ENCODE measurements around the gene SVOPL.
A peak's percentile ranks its signal among the peaks of the same experiment; 100 is the strongest.

The SVOPL gene

DNA sequence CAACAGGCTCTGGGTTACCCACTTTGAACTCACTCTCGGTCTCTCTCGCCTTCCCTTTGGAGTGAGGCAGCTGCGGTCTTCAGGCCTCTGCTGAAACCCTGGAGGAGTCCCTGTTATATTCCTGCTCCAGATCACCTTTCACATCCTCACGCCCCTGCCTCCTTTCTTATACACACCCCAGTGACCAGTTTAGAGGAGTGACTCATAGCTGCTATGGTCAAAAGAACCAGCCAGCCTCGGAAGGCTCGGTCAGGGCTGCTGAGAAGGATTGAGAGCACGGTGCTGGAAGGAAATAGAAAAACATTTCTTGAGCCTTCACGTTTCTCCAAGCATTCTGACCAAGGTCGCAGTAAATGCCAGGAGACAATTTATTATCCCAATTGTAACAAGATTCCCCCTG is 28.3 kb upstream of the SVOPL start:
- no peak overlapping the region for H3K4me3 ChIP-seq (ENCODE audit: low read depth, low read length)
- H3K27ac ChIP-seq = no peak overlapping the region
- peaks cover 6% of the 10 kb centered on the region for H3K27me3 ChIP-seq (ENCODE audit: insufficient read depth, low read depth, severe bottlenecking)
- no peaks in the 10 kb centered on the region for H3K36me3 ChIP-seq
- TF ChIP-seq, protein P1, sequence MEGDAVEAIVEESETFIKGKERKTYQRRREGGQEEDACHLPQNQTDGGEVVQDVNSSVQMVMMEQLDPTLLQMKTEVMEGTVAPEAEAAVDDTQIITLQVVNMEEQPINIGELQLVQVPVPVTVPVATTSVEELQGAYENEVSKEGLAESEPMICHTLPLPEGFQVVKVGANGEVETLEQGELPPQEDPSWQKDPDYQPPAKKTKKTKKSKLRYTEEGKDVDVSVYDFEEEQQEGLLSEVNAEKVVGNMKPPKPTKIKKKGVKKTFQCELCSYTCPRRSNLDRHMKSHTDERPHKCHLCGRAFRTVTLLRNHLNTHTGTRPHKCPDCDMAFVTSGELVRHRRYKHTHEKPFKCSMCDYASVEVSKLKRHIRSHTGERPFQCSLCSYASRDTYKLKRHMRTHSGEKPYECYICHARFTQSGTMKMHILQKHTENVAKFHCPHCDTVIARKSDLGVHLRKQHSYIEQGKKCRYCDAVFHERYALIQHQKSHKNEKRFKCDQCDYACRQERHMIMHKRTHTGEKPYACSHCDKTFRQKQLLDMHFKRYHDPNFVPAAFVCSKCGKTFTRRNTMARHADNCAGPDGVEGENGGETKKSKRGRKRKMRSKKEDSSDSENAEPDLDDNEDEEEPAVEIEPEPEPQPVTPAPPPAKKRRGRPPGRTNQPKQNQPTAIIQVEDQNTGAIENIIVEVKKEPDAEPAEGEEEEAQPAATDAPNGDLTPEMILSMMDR (IDR thresholded peaks at IDR 0.05; ENCODE audit: low read depth, low read length) = no peak
- no peaks in the 10 kb centered on the region for H3K9me3 ChIP-seq (ENCODE audit: severe bottlenecking)
- no peak for DNase-seq

DNA sequence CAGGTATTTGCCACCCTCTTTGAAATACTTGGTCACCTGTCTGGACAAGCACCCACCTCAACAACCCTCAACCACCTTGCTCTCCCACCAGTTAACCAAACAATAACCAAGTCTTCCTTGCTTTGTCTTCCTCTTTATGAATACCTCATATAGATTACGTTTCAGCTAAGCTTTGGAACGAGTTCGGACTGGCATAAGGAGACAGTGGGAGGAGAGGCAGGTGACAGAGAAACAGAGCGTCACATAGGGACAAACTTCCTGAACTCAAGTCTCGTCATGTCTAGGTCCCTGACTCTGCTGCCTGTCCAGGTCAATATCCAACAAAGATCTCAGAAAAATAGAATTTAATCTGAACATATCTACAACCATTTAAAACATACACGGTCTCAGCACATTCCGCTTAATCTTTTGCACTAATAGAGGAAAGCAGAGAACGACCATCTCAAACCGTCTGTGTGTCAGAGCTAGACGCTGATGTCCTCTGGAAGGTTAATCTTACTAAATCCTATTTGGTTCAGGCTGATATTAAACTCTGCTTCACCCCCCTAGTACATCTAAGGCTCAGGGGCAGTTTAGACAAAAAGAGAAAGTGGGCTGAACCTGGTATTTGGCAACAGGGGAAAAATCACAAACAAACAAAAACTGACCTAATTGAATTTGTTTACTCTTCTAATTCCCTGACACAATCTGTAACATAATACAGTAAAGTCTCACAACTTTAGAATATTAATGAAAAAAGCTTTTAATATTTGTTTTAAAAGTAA is 26.4 kb upstream of the SVOPL start:
- peak; percentile 40 for DNase-seq
- H3K27me3 ChIP-seq (ENCODE audit: insufficient read depth, low read depth, severe bottlenecking) = peaks cover 6% of the 10 kb centered on the region
- H3K27ac ChIP-seq = no peak overlapping the region
- peak overlapping the region; percentile 32 for H3K4me3 ChIP-seq (ENCODE audit: low read depth, low read length)
- no peaks in the 10 kb centered on the region for H3K9me3 ChIP-seq (ENCODE audit: severe bottlenecking)
- TF ChIP-seq, protein P1 (IDR thresholded peaks at IDR 0.05; ENCODE audit: low read depth, low read length) = no peak
- H3K36me3 ChIP-seq = no peaks in the 10 kb centered on the region

DNA sequence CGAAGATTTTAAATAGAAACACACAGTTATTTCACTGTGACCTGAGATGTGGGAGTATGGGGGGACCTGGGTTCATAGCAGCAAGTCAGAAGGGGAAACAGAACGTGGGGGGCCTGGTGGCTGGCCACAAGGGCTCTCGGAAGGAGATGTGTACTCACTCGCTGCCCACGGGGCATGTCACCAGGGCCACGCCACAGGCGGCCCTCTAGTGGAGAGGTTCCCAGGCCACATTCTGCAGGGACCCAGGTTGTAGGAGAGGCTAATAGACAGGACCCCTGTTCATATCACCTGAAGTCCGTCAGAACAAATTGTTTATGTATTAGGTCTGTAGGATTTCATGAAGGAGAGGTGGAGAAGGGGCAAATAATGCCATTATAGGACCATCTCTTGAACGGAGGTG is 25.1 kb upstream of the SVOPL start:
- peak; percentile 24 for DNase-seq
- TF ChIP-seq, protein P1 (IDR thresholded peaks at IDR 0.05; ENCODE audit: low read depth, low read length) = peak; percentile 62
- H3K4me3 ChIP-seq (ENCODE audit: low read depth, low read length) = no peak overlapping the region
- H3K27ac ChIP-seq = no peak overlapping the region
- H3K27me3 ChIP-seq (ENCODE audit: insufficient read depth, low read depth, severe bottlenecking) = peaks cover 6% of the 10 kb centered on the region
- H3K36me3 ChIP-seq = no peaks in the 10 kb centered on the region
- no peaks in the 10 kb centered on the region for H3K9me3 ChIP-seq (ENCODE audit: severe bottlenecking)

DNA sequence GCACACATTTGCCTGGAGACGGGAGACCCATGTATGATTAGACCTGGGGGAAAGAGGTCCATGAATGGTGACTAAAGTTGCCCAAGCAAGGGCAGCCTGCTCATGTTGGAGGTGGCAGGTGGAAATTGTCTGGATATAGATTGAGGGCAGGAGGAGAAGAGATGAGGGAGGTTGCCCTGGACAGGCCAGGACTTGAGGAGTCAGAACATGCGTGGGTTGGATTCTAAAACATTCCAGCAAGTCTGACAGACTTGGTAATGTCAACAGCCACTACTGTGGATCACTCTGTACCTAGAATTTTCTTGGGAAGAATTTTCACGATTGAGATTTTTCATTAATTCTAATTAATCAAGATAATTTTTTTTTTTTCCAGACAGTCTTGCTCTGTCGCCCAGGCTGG is 19.1 kb upstream of the SVOPL start:
- Histone ChIP-seq H3K9me3 (ENCODE audit: severe bottlenecking) (no peaks in the 10 kb centered on the region), H3K27ac (no peak overlapping the region), H3K27me3 (ENCODE audit: insufficient read depth, low read depth, severe bottlenecking) (no peaks in the 10 kb centered on the region), H3K4me3 (ENCODE audit: low read depth, low read length) (no peak overlapping the region), H3K36me3 (no peaks in the 10 kb centered on the region)
- DNase-seq = no peak
- TF ChIP-seq, protein P1 (IDR thresholded peaks at IDR 0.05; ENCODE audit: low read depth, low read length) = no peak

DNA sequence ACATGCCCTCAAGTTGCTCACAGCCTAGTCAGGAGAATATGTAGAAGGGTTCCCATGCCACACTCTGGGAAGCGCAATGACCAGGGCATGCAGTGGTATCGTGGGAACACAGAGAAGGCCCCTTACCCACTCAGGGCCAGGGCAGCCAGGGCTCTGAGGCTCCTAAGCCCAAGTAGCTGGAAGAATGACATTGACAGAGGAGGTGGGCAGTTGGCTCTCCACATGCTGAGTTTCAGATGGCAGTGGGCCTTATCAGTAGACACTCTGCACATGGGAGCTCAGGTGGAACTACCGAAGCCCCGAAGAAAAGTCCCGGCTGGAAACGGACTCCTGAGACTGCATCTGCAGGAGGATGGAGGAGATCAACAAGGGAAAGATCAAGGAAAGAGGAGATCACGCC is 15.7 kb upstream of the SVOPL start:
- TF ChIP-seq, protein P1 (IDR thresholded peaks at IDR 0.05; ENCODE audit: low read depth, low read length) = no peak
- no peak for DNase-seq
- Histone ChIP-seq H3K36me3 (no peaks in the 10 kb centered on the region), H3K27me3 (ENCODE audit: insufficient read depth, low read depth, severe bottlenecking) (no peaks in the 10 kb centered on the region), H3K27ac (no peak overlapping the region), H3K9me3 (ENCODE audit: severe bottlenecking) (no peaks in the 10 kb centered on the region), H3K4me3 (ENCODE audit: low read depth, low read length) (no peak overlapping the region)

DNA sequence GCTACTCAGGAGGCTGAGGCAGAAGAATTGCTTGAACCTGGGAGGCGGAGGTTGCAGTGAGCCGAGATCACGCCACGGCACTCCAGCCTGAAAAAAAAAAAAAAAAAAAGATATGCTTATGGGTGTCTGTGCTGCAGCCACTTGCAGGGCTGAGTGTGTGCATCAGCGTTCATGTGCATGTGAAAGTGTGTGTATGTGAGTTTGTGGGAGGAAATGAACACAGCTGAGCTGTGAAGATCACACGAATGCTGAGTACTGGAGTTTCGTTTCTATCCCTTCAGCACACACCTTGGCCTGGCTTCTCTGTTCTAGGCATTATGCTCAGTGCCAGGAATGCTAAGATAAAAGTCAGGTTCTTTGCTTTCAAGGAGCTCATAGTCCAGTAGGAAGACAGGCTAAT is 12.0 kb upstream of the SVOPL start:
- TF ChIP-seq, protein P1 (IDR thresholded peaks at IDR 0.05; ENCODE audit: low read depth, low read length) = no peak
- DNase-seq = no peak
- Histone ChIP-seq H3K36me3 (no peaks in the 10 kb centered on the region), H3K4me3 (ENCODE audit: low read depth, low read length) (no peak overlapping the region), H3K27ac (no peak overlapping the region), H3K27me3 (ENCODE audit: insufficient read depth, low read depth, severe bottlenecking) (no peaks in the 10 kb centered on the region), H3K9me3 (ENCODE audit: severe bottlenecking) (no peaks in the 10 kb centered on the region)
